IPS-NIHi7 (cell line): ENCODE measurements around the gene SH2D2A.

Experiments used
- DNase-seq: peaks from one replicate; pipeline ENCODE4 v3.0.0; 2012; ENCODE audit warnings: mixed read lengths; ENCODE audit errors: extremely low spot score

Gene SH2D2A

GRCh38 chr1:156823210-156823790 lies 6.7 kb upstream of the SH2D2A start:
- no peak for DNase-seq

DNA sequence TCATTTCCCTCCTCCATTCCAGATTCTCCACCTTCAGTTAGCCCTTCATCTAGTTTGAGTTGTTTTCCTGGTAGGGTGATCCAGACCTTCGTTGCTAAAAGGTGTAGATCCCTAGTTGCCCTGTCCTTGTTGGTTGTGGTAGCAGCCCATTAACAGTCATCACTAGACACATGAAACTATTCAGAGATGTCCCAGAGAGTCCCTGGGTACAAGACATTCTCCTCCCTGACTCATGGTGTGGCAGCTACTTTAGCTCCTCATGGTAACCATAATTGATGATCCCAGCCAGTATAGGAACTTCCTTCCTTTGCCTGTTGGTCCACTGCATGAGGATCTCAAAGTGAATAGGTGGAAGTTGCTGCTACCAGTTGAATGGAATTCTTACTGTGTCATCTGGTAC lies 6.0 kb upstream of the SH2D2A start:
- DNase-seq, result no peak

GRCh38 chr1:156821801-156822200 lies 5.2 kb upstream of the SH2D2A start:
- DNase-seq, result no peak

- DNase-seq, result no peak
Measured at GRCh38 chr1:156815961-156816422, 656 bp downstream of the SH2D2A start.

DNA sequence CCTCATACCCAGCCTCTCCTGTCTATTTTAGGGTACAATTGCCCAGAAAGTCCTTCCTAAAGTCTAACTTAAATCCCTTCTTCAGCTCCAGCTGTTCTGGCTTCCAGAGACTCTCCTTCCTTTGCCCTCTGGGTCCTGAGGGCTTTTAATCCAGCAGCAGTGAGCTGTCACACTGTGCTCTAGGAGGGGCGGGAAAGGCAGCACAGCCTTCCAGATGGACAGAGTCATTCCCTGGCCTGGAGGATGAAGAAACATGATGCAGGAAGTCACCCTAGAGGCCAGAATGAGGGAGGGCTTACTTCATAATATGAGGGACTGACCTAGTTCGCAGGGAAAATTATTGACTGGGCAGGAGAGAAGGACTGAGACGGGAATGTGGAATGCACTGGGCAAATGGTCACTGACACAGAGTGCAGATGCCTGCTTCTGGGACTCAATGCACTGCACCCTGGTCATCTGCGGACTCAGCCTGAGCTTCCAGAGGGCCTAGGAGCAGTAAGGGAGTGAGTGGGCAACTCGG lies 1.3 kb downstream of the SH2D2A start:
- no peak for DNase-seq

DNA sequence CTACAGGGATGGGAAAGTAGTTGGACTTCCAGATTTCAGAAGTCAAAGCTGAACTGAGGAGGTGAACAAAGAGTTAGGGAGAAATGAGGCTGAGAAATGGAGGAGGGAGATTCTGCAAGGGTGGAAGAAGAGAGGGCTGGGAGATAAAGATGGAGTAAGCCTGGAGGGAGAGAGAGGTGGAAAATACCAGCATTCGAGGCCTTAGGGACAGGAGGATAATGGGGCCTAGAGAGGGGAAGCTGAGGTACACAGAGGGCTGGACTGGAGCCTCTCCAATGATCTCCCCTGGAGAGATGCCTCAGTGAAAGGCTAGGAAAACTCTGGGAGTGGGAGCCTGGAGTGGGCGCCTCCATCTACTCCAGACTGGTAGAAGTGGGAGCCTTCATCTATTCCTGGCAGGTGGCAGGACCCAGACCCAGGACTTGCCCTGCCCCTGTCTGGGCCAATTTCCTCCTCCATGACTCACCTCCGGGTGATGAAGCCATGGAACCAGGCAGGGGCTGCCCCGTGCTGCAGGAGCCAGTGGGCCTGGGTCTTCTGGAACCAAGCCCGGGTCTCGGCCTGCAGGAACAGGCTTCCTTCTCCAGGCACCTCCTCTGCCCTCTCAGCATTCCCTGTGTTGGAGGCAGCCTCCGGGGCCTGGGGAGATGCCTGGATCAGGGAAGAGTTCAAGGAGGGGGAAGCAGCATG lies 1.9 kb downstream of the SH2D2A start:
- DNase-seq, result no peak

GRCh38 chr1:156813750-156814570 lies 2.7 kb downstream of the SH2D2A start:
- DNase-seq, result peak; percentile 94

GRCh38 chr1:156813298-156813697 lies 3.4 kb downstream of the SH2D2A start:
- no peak for DNase-seq

GRCh38 chr1:156812293-156812990 lies 4.2 kb downstream of the SH2D2A start:
- DNase-seq, result no peak

DNA sequence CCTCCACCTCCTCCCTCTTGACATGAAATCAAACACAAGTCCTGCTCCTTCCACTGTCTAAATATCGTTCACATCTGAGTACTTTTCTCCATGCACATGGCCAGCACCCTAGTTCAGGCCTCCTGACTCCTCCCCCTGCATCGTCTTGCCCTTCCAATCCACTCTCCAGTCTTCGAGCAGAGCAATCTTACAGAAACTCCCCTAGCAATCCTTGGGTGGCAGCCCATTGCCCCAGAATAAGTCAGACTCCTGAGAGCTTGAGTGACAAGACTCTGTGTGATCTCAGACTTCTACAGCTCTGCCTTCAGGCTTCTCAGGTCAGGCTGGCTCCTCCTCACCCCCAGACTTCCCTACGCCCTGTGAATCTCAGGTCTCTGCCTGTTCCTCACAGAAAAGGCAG lies 5.5 kb downstream of the SH2D2A start:
- DNase-seq, result no peak

DNA sequence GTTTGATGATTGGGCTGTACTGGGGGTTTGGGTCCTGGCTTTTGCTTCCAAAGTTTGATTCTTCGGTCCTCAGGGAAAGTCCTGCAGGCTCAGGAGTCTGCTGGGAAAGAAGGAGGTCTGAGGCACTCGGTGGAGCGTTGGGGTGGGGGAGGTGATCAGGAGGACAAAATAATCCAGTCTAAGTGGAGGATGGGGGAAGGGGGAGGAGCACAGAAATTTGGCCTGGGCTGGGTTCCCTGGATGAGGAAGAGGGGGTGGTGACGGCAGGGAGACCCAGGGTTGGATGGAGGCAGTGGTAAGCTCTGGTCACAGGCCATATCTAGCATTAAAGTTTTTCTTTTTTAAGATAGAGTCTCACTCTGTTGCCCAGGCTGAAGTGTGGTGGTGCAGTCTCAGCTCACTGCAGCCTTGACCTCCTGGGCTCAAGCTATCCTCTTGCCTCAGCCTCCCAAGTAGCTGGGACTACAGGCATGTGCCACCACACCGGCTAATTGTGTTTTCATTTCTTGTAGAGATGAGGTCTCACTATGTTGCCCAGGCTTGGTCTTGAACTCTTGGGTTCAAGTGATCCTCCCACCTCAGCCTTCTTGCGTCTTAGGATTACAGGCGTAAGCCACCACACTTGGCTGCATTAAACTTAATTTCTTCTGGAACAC lies 6.8 kb downstream of the SH2D2A start:
- DNase-seq, result no peak

DNA sequence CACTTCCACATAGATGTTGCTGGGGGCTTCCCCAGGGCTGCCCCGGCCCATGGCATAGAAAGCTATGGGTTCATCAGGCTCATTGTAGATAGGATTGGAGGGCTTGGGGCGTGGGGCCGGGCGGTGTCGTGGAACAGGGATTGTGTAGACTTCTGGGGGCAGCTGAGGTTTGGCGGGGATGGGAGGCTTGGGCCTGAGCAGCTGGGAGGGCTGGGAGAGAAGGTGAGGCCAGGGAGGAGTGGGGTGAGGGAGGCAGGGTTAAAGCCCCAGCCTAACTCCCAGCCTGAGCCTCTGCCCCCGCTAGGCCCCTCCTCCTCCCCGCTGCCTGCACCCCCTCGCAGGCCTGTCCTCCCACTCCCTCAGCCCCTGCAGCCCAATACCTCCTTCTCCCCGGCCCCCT lies 7.4 kb downstream of the SH2D2A start:
- no peak for DNase-seq

GRCh38 chr1:156808186-156809030 lies 8.2 kb downstream of the SH2D2A start:
- DNase-seq, result no peak

DNA sequence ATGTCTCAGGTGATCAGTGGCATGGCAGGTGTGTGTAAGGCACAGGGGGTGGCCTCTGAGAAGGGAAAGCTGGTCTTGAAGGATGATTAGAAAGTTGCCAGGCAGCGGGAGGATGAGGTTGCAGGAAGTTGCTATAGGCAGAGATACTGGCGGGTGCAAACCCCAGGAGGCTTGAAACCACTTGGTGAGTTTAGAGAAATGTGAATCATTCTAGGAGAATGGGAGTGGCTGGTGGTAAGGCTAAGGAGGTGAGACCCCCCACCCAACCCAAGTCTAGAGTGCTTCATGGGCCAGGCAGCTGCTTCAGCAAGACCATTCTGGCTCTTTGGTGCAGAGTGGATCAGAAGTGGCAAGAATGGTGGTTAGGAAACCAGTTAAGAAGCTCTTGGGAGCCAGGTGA lies 9.0 kb downstream of the SH2D2A start:
- no peak for DNase-seq

DNA sequence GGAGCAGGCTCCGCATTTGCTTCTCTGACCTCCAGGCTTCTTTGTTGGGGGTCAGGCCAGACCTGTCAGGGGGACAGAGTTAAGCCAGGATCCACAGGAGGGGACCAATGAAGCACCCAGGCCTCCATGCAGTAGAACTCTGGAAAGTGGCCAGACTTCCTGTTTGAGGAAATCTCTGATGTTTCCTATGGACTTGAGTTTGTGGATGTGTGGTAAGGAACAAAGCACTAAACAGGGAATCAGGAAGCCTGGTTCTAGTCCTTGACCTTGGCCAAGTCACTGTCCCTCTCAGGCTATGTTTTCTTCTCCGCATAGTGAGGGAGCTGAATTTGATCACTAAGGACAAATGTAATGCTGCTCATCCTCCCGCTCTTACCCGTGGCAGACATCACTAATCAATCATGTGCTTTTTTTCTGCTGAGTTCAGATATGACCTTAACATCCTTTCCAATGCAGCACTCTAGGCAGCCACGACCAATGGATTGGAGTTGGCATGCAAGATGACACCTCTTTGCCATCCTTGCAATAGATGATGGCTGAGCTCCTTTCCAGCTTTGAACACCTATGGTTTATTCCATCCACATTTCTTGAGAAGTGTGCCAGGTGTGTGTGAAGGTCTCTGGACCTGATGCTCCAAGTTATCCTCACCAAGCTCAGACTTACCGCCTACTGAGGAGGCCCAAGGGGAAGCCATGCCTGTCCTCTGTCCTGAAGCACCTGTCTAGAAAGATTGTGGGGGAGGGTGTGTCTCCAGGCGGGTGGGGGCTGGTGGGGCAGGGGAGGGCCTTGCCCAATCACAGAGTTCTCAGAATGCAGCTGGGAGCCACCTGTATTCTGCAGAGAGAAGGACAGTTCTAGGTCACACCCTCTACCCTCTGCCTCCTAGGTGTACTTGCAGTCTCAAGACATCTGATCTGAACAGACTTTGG lies 9.9 kb downstream of the SH2D2A start:
- DNase-seq, result no peak

GRCh38 chr1:156805766-156806511 lies 10.7 kb downstream of the SH2D2A start:
- DNase-seq, result no peak

- no peak for DNase-seq
Measured at GRCh38 chr1:156804572-156805243, 11.9 kb downstream of the SH2D2A start.

DNA sequence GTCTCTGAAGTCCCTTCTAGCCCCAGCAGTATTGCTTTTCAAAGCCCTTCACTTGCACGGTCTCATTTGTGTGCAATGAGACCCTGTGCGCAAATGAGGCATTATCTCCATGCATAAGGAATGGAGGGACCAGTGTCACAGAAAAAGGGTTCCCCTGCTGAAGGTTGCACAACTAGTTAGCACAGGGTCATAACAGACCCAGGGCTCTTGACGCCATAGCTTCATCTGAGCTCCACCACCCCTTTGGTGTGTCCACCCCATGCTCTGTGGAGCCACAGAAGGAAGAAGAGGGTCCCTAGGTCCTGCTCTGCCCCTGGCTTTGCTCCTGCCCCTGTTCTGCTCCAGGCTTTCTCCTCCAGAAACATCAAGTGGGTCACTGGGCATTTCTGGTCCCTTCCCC lies 12.6 kb downstream of the SH2D2A start:
- no peak for DNase-seq
